Measurements from ENCODE around the gene BTF3. TPM values are rescaled to one million over a fixed set of nuclear protein-coding genes. Genes with fewer than 3 reads are reported as not detected.
A peak's percentile ranks its signal among the peaks of the same experiment; 100 is the strongest.

The BTF3 gene
- total RNA-seq, 3 donors from 2014 or later, result 460 to 520 (median 486) TPM

GRCh38 chr5:73515232-73515631, 17.0 kb downstream of the BTF3 start:
- DNase-seq, result peak in 1 of 3 donors; percentile 79
- TF ChIP-seq CTCF (IDR thresholded peaks at IDR 0.05), result no peak
- Histone ChIP-seq H3K4me1 (ENCODE audit: low read depth) (peaks cover 14% of the 10 kb centered on the region), H3K4me3 (no peak overlapping the region), H3K36me3 (ENCODE audit: low read depth) (no peaks in the 10 kb centered on the region), H3K9me3 (no peaks in the 10 kb centered on the region)
- intact Hi-C loops (cut with DNase I, micrococcal nuclease), result no loop called here
- ATAC-seq, result peak; percentile 66

DNA sequence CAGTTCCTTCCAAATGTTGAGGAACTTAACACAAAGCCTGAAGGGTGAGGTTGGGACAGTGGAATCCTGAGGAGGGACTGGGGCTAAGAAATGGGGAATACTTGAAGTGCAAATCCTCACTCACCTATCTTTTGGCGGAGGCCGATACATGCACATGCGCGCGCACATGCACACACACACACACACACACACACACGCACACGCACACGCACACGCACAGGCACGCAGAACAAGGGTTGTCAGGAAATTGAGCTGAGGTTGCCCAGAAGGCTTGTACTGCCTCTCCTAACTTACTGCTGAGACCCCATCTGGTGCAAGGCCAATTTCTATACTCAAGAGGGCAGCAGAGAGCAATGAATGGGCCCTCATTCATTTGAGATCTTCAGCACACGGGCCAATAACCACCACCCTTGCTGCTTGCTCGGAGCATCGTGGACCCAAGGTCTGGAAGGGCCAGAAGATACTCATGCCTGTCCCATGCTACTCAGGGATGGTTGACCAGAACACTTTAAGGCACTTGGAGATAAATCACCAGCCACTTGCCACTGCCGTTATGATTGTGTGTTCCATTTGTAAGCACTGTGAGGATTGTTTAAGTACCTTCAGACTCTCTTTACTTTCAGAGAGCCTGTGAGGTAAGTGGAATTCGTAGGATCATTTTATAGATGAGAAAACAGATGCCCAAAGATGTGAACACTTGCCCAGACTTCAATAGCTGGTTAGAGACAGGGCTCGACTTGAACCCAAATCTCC, 21.5 kb downstream of the BTF3 start:
- Histone ChIP-seq H3K4me1 (ENCODE audit: low read depth) (peaks cover 4% of the 10 kb centered on the region), H3K4me3 (no peak overlapping the region), H3K36me3 (ENCODE audit: low read depth) (no peaks in the 10 kb centered on the region), H3K9me3 (no peaks in the 10 kb centered on the region)
- peak; percentile 95 for ATAC-seq
- intact Hi-C loops (cut with DNase I, micrococcal nuclease), result no loop called here
- peak; percentile 51 for TF ChIP-seq CTCF (IDR thresholded peaks at IDR 0.05)
- DNase-seq, result peak in 2 of 3 donors; percentile 48 to 84

DNA sequence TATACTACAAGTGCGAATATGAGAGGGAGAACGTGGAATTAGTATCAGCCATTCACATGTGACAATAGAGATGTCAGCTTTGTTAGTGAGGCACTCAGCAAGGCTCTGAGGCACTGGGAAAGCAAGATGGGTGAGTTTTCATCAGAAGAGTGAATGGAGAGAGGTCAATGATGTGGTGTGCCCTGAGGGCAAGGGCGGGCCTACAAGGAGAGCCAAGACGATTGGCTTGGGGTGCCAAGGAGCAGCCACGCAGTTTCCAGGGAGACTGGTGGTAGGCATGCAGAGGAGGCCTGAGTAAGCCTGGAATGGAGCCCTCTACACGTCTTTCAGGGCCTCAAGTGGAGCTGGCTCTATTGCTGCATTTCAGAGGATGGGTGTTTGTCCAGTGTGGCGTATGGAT, 24.7 kb downstream of the BTF3 start:
- TF ChIP-seq CTCF (IDR thresholded peaks at IDR 0.05), result no peak
- no peaks in the 10 kb centered on the region for H3K4me1 ChIP-seq (ENCODE audit: low read depth)
- intact Hi-C loops (cut with DNase I, micrococcal nuclease), result no loop called here
- no peak for ATAC-seq
- no peak overlapping the region for H3K4me3 ChIP-seq
- DNase-seq, result no peak
- H3K9me3 ChIP-seq, result no peaks in the 10 kb centered on the region
- H3K36me3 ChIP-seq (ENCODE audit: low read depth), result no peaks in the 10 kb centered on the region

DNA sequence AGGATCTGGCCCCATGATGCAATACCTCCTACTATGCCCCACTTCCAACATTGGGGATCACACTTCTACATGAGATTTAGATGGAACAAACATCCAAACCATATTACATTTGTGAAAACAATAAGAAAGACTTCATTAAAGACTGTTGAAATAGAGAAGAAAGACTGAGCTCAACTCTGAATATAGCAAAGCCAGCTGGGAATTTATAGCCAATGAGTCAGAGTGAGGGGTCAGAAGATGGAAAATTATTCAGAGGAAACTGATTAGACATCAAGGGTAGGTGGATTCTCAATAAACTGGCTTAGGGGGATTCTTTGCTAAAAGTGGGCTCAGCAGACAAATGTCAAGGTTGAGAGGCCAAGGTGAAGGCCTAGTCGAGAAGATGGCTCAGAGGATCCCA, 25.6 kb downstream of the BTF3 start:
- DNase-seq (no peak), ATAC-seq (no peak)
- no peaks in the 10 kb centered on the region for H3K9me3 ChIP-seq
- TF ChIP-seq CTCF (IDR thresholded peaks at IDR 0.05), result no peak
- H3K4me3 ChIP-seq, result no peak overlapping the region
- intact Hi-C loops (cut with DNase I, micrococcal nuclease), result no loop called here
- no peaks in the 10 kb centered on the region for H3K36me3 ChIP-seq (ENCODE audit: low read depth)
- no peaks in the 10 kb centered on the region for H3K4me1 ChIP-seq (ENCODE audit: low read depth)

DNA sequence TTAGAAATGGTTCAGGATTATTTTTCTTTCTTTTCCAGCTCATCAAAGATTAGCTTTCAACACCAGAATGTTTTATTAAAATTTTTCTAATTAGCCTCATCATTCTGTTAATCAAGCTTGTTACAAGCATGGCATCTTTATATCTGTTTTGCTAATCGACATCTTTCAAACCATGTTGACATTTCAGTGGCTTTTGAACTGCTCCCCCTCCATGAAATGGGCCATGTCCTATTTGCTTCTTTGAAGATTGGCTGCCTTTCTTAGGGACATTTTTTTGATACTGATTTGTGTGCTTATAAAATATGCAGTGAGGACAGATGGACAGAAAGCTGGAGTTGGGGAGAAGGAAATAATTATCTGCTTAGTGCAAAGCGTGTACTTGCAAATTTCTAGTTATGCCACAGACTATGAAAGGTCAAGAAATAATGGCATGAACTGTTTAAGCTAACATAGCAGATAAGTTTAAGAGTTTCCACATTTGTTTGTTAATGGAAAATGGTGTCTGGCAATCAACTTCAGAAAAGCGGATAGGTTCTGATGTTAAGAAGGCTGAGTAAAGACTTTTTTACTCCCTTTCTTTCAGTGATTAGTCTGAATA, 27.5 kb downstream of the BTF3 start:
- DNase-seq (no peak), ATAC-seq (no peak)
- no peak for TF ChIP-seq CTCF (IDR thresholded peaks at IDR 0.05)
- intact Hi-C loops (cut with DNase I, micrococcal nuclease), result no loop called here
- no peaks in the 10 kb centered on the region for H3K9me3 ChIP-seq
- no peak overlapping the region for H3K4me3 ChIP-seq
- no peaks in the 10 kb centered on the region for H3K36me3 ChIP-seq (ENCODE audit: low read depth)
- no peaks in the 10 kb centered on the region for H3K4me1 ChIP-seq (ENCODE audit: low read depth)
